Karpas-422 (cell line): ENCODE measurements around the gene SPECC1. TPM values are rescaled to one million over a fixed set of nuclear protein-coding genes. Genes with fewer than 3 reads are reported as not detected.

Experiments used
- DNase-seq: peaks from one replicate; pipeline ENCODE4 v3.0.0-alpha.2; 2015
- H2AFZ ChIP-seq: fragments of 200-600 bp; sonication (generic); 2 replicates; pipeline ENCODE4 v1.6.1; 2014; ENCODE audit warnings: antibody characterized with exemption, low read length, mixed read lengths
- H3K27ac ChIP-seq: fragments of 200-600 bp; sonication (generic); 2 replicates; pipeline ENCODE4 v1.5.1; 2014; ENCODE audit warnings: mild to moderate bottlenecking, low read length, moderate library complexity
- H3K27me3 ChIP-seq: fragments of 200-600 bp; sonication (generic); 2 replicates; pipeline ENCODE4 v1.6.1; 2014; ENCODE audit warnings: low read length, mixed read lengths
- H3K36me3 ChIP-seq: fragments of 200-600 bp; sonication (generic); 2 replicates; pipeline ENCODE4 v1.6.1; 2014; ENCODE audit warnings: low read length, mixed read lengths; ENCODE audit not compliant: insufficient read depth
- H3K4me1 ChIP-seq: fragments of 200-600 bp; sonication (generic); 2 replicates; pipeline ENCODE4 v1.6.1; 2014; ENCODE audit warnings: mild to moderate bottlenecking, low read length, mixed read lengths
- H3K4me2 ChIP-seq: fragments of 200-600 bp; sonication (generic); 2 replicates; pipeline ENCODE4 v1.6.1; 2014; ENCODE audit warnings: low read length, low read depth, mild to moderate bottlenecking; ENCODE audit not compliant: poor library complexity, severe bottlenecking
- H3K4me3 ChIP-seq: fragments of 200-600 bp; sonication (generic); 2 replicates; pipeline ENCODE4 v1.5.1; 2014; ENCODE audit warnings: mild to moderate bottlenecking, antibody characterized with exemption, low read length, mixed read lengths
- H3K79me2 ChIP-seq: fragments of 200-600 bp; sonication (generic); 2 replicates; pipeline ENCODE4 v1.6.1; 2014; ENCODE audit warnings: mild to moderate bottlenecking, low read length, mixed read lengths
- H3K9ac ChIP-seq: fragments of 200-600 bp; sonication (generic); 2 replicates; pipeline ENCODE4 v1.6.0; 2014; ENCODE audit warnings: low read length
- H3K9me2 ChIP-seq: fragments of 200-600 bp; sonication (generic), shearing (Covaris generic); replicated peaks from 2 replicates; pipeline ENCODE4 v1.6.0; 2014; ENCODE audit warnings: mild to moderate bottlenecking, low read length, moderate library complexity; ENCODE audit not compliant: insufficient read depth
- H3K9me3 ChIP-seq: fragments of 300-700, 200-600 bp; sonication (generic); 2 replicates; pipeline ENCODE4 v1.6.1; 2014; ENCODE audit warnings: low read length, mixed read lengths
- H4K20me1 ChIP-seq: fragments of 200-600 bp; sonication (generic); 2 replicates; pipeline ENCODE4 v1.6.1; 2014; ENCODE audit warnings: mild to moderate bottlenecking, antibody characterized with exemption, low read length, low read depth; ENCODE audit not compliant: insufficient read depth
- total RNA-seq: library from RNA; depleted of rRNA; stranded (reverse); fragments of >200 nt; shearing (Covaris generic); gene quantifications from 2 replicates; pipeline ENCODE4 v1.2.3, GENCODE V29; 2014; ENCODE audit warnings: low replicate concordance

Gene SPECC1
- total RNA-seq, 1 experiment from 2014 or later = not detected

GRCh38 chr17:20120836-20121235 is 111.7 kb downstream of the SPECC1 start:
- Histone ChIP-seq H3K9ac (no peak overlapping the region), H3K27ac (no peak overlapping the region), H3K36me3 (no peaks in the 10 kb centered on the region), H3K79me2 (no peaks in the 10 kb centered on the region), H3K27me3 (no peaks in the 10 kb centered on the region), H3K4me3 (no peak overlapping the region), H2AFZ (no peak overlapping the region), H3K9me3 (no peaks in the 10 kb centered on the region), H4K20me1 (no peaks in the 10 kb centered on the region), H3K9me2 (no peaks in the 10 kb centered on the region), H3K4me1 (no peaks in the 10 kb centered on the region), H3K4me2 (no peak overlapping the region)
- DNase-seq = no peak

GRCh38 chr17:20121359-20122253 is 112.4 kb downstream of the SPECC1 start:
- H3K9ac ChIP-seq = no peak overlapping the region
- no peaks in the 10 kb centered on the region for H4K20me1 ChIP-seq
- no peaks in the 10 kb centered on the region for H3K27me3 ChIP-seq
- no peak overlapping the region for H3K4me3 ChIP-seq
- no peaks in the 10 kb centered on the region for H3K9me3 ChIP-seq
- H3K27ac ChIP-seq = no peak overlapping the region
- no peak overlapping the region for H2AFZ ChIP-seq
- H3K79me2 ChIP-seq = no peaks in the 10 kb centered on the region
- no peak overlapping the region for H3K4me2 ChIP-seq
- peak; percentile 81 for DNase-seq
- no peaks in the 10 kb centered on the region for H3K4me1 ChIP-seq
- no peaks in the 10 kb centered on the region for H3K9me2 ChIP-seq
- H3K36me3 ChIP-seq = no peaks in the 10 kb centered on the region

- no peak for DNase-seq
- Histone ChIP-seq H3K27me3 (no peaks in the 10 kb centered on the region), H3K9me2 (no peaks in the 10 kb centered on the region), H3K4me1 (no peaks in the 10 kb centered on the region), H3K36me3 (no peaks in the 10 kb centered on the region), H3K4me3 (no peak overlapping the region), H3K27ac (no peak overlapping the region), H3K79me2 (no peaks in the 10 kb centered on the region), H3K9me3 (no peaks in the 10 kb centered on the region), H3K9ac (no peak overlapping the region), H3K4me2 (no peak overlapping the region), H2AFZ (no peak overlapping the region), H4K20me1 (no peaks in the 10 kb centered on the region)
Observed at GRCh38 chr17:20122254-20122879, 113.2 kb downstream of the SPECC1 start.

GRCh38 chr17:20123209-20123608 is 114.0 kb downstream of the SPECC1 start:
- no peaks in the 10 kb centered on the region for H3K4me1 ChIP-seq
- no peaks in the 10 kb centered on the region for H3K36me3 ChIP-seq
- H2AFZ ChIP-seq = no peak overlapping the region
- H3K9me2 ChIP-seq = no peaks in the 10 kb centered on the region
- H3K79me2 ChIP-seq = no peaks in the 10 kb centered on the region
- no peak overlapping the region for H3K4me3 ChIP-seq
- no peaks in the 10 kb centered on the region for H4K20me1 ChIP-seq
- H3K27me3 ChIP-seq = no peaks in the 10 kb centered on the region
- H3K9ac ChIP-seq = no peak overlapping the region
- DNase-seq = no peak
- no peak overlapping the region for H3K27ac ChIP-seq
- no peak overlapping the region for H3K4me2 ChIP-seq
- no peaks in the 10 kb centered on the region for H3K9me3 ChIP-seq

GRCh38 chr17:20125724-20126123 is 116.6 kb downstream of the SPECC1 start:
- H3K36me3 ChIP-seq = no peaks in the 10 kb centered on the region
- no peaks in the 10 kb centered on the region for H3K27me3 ChIP-seq
- no peaks in the 10 kb centered on the region for H3K9me3 ChIP-seq
- no peaks in the 10 kb centered on the region for H3K9me2 ChIP-seq
- H3K79me2 ChIP-seq = no peaks in the 10 kb centered on the region
- no peak overlapping the region for H2AFZ ChIP-seq
- no peak overlapping the region for H3K4me2 ChIP-seq
- H4K20me1 ChIP-seq = no peaks in the 10 kb centered on the region
- DNase-seq = no peak
- no peak overlapping the region for H3K4me3 ChIP-seq
- H3K9ac ChIP-seq = no peak overlapping the region
- no peaks in the 10 kb centered on the region for H3K4me1 ChIP-seq
- H3K27ac ChIP-seq = no peak overlapping the region

GRCh38 chr17:20127360-20128035 is 118.3 kb downstream of the SPECC1 start:
- Histone ChIP-seq H3K4me1 (no peaks in the 10 kb centered on the region), H3K36me3 (no peaks in the 10 kb centered on the region), H3K9ac (no peak overlapping the region), H3K79me2 (no peaks in the 10 kb centered on the region), H2AFZ (no peak overlapping the region), H3K27me3 (no peaks in the 10 kb centered on the region), H3K4me3 (no peak overlapping the region), H3K9me2 (no peaks in the 10 kb centered on the region), H3K9me3 (no peaks in the 10 kb centered on the region), H3K4me2 (no peak overlapping the region), H4K20me1 (no peaks in the 10 kb centered on the region), H3K27ac (no peak overlapping the region)
- DNase-seq = no peak

GRCh38 chr17:20128036-20128667 is 119.0 kb downstream of the SPECC1 start:
- H2AFZ ChIP-seq = no peak overlapping the region
- H3K79me2 ChIP-seq = no peaks in the 10 kb centered on the region
- H3K9me3 ChIP-seq = no peaks in the 10 kb centered on the region
- H3K4me2 ChIP-seq = no peak overlapping the region
- H3K9ac ChIP-seq = no peak overlapping the region
- no peak overlapping the region for H3K4me3 ChIP-seq
- no peak for DNase-seq
- no peaks in the 10 kb centered on the region for H3K9me2 ChIP-seq
- no peak overlapping the region for H3K27ac ChIP-seq
- H4K20me1 ChIP-seq = no peaks in the 10 kb centered on the region
- no peaks in the 10 kb centered on the region for H3K27me3 ChIP-seq
- H3K4me1 ChIP-seq = no peaks in the 10 kb centered on the region
- no peaks in the 10 kb centered on the region for H3K36me3 ChIP-seq

GRCh38 chr17:20133517-20133916 is 124.4 kb downstream of the SPECC1 start:
- no peaks in the 10 kb centered on the region for H4K20me1 ChIP-seq
- no peaks in the 10 kb centered on the region for H3K79me2 ChIP-seq
- H3K9me3 ChIP-seq = no peaks in the 10 kb centered on the region
- H2AFZ ChIP-seq = no peak overlapping the region
- H3K36me3 ChIP-seq = no peaks in the 10 kb centered on the region
- no peaks in the 10 kb centered on the region for H3K4me1 ChIP-seq
- no peak overlapping the region for H3K9ac ChIP-seq
- no peak overlapping the region for H3K27ac ChIP-seq
- H3K9me2 ChIP-seq = no peaks in the 10 kb centered on the region
- no peak overlapping the region for H3K4me3 ChIP-seq
- no peak overlapping the region for H3K4me2 ChIP-seq
- DNase-seq = no peak
- no peaks in the 10 kb centered on the region for H3K27me3 ChIP-seq
